Rectal smooth muscle tissue (tissue), 1 donor: Measurements from ENCODE around the gene THEM5.

Source experiments
- H3K27ac ChIP-seq: one replicate; pipeline ENCODE4 v1.7.0; 2013; ENCODE audit warnings: low read depth, low read length, inconsistent platforms
- H3K27me3 ChIP-seq: one replicate; pipeline ENCODE4 v1.7.0; 2013; ENCODE audit warnings: low read length; ENCODE audit not compliant: control insufficient read depth, insufficient read depth
- H3K36me3 ChIP-seq: one replicate; pipeline ENCODE4 v1.7.0; 2013; ENCODE audit warnings: low read length; ENCODE audit not compliant: control insufficient read depth, insufficient read depth
- H3K4me1 ChIP-seq: one replicate; pipeline ENCODE4 v1.7.0; 2013; ENCODE audit warnings: low read length; ENCODE audit not compliant: control insufficient read depth, insufficient read depth
- H3K4me3 ChIP-seq: one replicate; pipeline ENCODE4 v1.7.0; 2013; ENCODE audit warnings: low read length
- H3K9ac ChIP-seq: one replicate; pipeline ENCODE4 v1.7.0; 2013; ENCODE audit warnings: low read length

The THEM5 gene

DNA sequence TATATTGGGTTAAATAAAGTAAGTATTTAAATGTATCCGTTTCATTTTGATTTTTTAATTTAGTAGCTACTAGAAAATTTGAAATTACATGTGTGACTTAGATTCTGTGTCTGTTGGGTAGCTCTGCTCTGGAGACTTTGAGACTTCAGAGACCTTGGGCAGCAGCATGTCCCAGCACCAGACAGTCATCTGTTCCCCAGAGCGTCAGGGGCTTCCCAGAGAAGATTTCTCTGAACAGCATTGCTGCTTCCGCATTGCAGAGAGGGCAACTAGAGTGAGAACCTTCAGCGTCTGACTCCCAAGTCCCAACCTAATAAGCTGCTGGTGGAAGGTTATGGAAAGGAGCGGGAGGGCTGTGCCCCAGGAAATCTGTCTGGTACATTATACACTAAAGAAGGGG lies 54.9 kb downstream of the THEM5 start:
- Histone ChIP-seq H3K27me3 (no peaks in the 10 kb centered on the region), H3K27ac (no peak overlapping the region), H3K36me3 (no peaks in the 10 kb centered on the region), H3K9ac (no peak overlapping the region), H3K4me3 (no peak overlapping the region), H3K4me1 (no peaks in the 10 kb centered on the region)
